Measurements from ENCODE around the gene SFXN1.
A peak's percentile ranks its signal among the peaks of the same experiment; 100 is the strongest.
"Not testable (repeated sequence)": the region's sequence is repeated elsewhere in the genome, so short reads cannot be mapped to it uniquely, and the experiment has no call there.

Gene SFXN1, protein sequence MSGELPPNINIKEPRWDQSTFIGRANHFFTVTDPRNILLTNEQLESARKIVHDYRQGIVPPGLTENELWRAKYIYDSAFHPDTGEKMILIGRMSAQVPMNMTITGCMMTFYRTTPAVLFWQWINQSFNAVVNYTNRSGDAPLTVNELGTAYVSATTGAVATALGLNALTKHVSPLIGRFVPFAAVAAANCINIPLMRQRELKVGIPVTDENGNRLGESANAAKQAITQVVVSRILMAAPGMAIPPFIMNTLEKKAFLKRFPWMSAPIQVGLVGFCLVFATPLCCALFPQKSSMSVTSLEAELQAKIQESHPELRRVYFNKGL

DNA sequence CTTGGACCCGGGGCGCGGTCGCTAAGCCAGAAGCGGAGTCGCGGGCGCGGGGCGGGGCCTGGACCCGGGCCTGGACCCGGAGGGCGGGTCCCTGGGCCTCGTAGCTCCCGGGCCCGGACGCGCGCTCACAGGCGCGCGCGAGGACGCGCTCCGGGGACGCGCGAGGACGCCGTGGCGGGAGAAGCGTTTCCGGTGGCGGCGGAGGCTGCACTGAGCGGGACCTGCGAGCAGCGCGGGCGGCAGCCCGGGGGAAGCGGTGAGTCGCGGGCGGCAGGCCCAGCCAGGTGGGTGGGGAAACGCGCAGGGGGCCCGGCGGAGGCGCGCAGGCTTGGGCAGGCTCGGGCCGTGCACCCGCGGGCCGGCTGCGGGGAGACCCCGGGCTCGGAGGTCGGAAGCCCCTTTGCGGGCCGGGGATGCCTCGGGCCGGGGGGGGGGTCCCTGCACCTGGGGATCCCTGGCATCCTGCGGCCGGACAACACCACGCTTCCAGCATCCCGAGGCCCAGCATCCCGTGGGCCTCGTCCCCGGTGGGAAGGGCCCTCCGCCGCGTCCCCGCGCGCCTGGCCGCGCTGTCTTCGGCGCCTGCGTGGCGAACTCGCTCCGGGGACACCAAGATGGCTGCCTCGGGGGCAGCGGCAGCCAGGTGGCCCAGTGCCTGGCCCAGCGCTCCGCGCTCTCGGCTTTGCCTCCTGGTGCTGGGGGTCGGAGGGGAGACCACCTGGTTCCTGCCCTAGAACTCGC, at the start of gene SFXN1:
TSS of gene SFXN1 (plus strand) at position 177 of the 741 bp plus-strand sequence. CDS start 13,544 bp downstream, outside the sequence.
- peak; percentile 39 to 73 (median 52) for DNase-seq

DNA sequence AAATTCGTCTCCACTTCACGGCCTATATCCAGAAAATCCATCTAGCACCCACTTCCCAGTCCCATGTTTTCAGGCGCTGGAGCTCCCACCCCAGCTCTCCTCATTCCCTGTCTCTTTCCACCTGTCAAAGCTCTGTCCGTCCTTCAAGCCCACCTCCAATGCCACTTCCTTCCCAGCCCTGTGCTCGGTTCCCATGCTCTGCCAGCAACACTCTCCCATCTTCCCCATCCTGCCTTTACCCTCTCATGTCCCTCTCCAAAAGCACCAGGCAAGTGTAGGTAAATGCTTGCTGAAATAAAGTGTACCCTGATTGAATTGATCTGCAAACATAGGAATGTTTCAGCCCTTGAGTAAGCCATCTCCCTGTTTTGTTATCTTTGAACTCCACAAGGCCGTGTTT, 43.6 kb upstream of the SFXN1 start:
- DNase-seq, result no peak

DNA sequence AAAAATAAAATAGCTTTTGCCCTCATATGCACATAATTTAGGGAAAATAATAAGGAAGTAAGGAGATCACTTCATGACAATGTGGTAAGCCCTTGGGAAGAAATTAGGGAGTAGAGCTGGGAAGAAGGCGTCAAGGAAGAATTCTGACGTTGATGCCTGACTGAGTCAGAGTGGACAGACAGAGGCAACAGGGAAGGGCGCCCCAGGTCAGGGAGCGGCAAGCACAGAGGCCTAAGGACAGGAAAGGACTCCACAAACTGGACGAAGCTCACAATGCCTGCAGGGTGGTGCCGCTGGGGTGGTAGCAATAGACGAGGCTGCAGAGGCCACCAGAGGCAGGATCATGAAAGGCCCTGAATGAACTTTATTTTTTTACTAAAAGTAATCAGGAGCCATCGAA, 42.0 kb upstream of the SFXN1 start:
- DNase-seq, result no peak

DNA sequence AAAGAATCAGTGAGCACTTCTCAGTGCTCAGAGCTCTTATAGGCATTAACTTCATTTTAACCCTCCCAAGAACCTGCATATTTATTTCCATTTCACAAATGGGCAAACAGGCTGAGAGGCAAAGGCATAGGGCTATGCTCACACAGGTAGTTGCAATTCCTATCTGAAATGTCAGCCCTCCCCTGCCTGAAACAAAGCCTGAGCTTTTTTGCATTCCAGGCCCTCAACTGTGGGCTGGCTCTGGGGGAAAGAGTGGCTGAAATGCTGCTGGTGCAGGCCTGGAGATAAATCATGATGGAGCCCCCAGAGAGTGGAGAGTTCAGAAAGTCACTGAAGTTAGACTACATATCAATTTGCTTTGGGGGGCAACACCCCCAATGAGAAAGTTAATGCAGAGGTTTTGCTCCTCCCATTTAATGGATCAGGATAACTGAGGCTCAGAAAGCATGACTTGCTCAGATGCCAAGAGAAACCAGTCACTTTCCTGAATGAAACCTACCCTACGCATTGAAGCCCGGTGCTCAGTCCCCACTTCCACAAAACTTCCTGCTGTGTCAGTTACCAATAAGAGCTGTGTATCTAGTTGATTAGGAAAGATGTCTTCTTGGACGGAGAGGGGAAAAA, 40.0 kb upstream of the SFXN1 start:
- no peak for DNase-seq

DNA sequence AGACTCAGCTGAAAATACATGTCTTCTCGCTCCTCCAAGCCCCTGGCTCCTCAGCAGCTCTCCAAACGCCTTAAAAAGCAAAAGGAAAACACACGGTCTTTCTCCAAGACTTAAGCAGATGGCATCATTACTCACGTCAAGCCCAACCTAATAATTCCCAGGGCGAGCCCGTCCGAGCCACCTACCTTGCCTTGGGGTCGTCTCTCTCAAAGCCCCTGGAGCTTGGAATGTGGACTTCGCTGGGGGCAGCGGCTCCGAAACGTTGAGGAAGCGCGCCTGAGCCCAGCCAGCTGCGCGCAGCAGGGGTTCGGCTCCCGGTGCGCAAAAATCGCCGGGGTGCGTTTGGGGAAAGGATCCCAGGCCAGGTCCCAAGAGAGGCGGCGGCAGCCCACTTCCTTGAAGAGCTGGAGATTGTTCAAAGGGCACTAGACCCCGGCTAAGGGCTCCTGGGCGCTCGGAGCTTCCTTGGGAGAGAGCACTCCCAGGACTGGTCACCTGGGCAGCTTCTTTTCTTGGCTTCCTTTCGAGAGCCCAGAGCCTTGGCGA, 34.8 kb upstream of the SFXN1 start:
- DNase-seq, result no peak

DNA sequence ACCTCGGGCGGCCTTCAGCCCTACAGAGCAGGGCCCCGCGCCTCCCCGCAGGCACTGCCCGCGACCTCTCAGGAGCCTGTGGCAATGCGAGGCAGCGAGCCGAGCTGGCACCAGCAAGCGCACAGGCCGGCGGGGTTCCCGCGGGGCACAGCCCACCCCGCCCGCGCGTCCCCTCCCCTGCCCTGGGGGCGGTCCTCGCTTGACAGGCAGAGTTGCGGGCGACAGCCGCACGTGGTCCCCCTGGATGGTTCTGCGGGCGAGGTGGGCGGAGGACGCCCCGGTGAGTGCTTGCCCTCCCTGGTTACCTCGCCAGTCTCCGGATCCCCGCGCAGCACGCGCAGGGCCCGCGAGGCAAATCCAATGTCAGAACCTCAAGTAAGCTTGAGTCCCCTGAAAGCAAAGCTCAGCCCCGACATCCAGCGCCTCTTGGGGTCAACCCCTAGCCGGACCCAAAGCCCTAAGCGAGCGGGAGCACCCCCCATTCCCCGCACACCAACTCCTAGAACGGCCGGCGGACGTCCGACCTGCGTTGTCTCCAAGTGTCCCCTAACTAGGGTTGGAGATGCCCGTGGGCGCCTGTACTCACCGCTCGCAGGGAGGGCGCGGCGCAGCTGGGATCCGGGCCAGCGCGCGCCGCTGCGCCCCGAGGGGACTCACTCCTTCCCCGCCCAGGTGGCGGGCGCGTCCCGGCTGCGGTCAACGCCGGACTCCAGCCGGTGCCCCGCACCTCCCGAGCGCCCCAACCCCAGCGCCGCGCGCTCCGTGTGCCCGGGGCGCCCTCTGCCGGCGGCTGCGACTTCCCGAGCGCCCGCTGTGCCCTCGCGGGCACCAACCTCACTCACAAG, 34.1 kb upstream of the SFXN1 start, which contains the start of gene DRD1:
TSS of gene DRD1 (minus strand) at position 123 of the 845 bp plus-strand sequence. CDS start 1,083 bp downstream, outside the sequence.
- peak; percentile 9 to 42 (median 19) for DNase-seq

DNA sequence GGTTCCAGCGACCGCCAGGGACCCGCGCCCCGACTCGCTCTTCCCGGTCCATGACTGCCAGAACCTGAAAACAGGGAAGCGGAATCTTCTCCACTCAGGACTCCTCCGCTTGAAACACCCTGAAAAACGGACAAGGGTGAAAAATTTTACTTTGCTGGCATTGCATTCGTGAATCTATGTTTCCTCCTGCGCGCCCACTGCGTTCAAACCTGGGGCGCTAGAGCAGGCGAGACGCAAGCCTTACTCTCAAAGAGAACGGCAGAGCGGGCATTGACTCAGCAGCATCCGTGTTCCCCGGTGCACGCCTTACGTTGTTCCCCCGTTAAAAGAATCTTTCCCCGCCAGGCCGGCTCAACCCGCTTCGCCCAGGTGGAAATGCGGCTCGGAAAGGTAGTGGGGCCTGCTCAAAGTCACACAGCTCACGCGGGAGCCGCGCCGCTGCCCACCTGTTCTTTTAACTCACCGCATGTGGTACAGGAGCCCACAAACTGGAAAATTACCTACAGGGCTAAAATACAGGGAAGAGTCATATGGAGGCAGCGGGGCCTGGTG, 33.4 kb upstream of the SFXN1 start:
- no peak for DNase-seq

DNA sequence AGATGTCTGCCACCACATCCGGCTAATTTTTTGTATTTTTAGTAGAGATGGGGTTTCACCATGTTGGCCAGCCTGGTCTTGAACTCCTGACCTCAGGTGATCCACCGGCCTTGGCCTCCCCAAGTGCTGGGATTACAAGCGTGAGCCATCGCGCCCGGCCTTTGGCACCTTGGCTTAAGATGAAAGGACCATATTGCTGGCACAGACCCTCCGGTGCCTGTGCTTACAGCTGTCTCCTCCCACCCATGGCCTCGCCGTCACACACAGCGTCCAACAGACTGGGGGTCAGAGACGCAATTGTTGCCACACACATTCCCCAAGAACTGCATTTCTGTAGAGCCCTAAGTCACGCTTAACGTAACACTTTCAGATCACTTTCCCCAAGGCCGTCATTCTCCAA, 32.0 kb upstream of the SFXN1 start:
- DNase-seq, result not testable (repeated sequence)

DNA sequence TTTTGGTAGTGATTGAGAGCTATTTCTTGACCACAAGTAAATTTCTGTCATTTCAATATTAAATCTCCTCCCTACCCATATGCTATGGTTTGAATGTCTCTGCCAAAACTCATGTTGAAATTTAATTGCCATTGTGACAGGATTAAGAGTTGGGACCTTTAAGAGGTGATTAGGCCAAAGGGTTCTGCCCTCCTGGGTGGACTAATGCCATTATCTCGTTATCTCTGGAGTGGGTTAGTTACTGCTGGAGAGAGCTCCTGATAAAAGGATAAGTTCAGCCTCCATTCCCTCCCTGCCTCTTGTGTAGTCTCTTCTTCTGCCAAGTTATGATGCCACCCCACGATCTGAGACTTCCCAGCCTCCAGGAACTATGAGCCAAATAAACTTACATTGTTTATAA, 30.8 kb upstream of the SFXN1 start:
- DNase-seq, result no peak

DNA sequence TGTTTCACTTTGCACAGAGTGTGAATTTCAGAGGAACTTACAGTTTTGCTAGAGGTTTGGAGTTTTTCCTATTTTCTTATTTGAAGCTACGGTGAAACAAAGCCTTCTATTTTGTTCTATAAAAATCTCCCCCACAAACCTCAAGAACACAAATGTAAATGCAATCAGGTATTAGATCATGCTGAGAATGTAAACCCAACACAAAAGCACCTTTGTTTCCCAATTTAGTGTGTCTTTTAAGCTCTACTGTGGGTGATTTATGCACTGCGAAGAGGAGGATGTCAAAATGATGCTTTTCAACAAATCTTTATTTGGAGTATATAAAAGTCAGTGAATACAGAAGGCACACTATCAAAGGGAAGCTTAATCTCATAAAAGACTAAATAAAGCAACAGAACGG, 30.1 kb upstream of the SFXN1 start:
- DNase-seq, result no peak

DNA sequence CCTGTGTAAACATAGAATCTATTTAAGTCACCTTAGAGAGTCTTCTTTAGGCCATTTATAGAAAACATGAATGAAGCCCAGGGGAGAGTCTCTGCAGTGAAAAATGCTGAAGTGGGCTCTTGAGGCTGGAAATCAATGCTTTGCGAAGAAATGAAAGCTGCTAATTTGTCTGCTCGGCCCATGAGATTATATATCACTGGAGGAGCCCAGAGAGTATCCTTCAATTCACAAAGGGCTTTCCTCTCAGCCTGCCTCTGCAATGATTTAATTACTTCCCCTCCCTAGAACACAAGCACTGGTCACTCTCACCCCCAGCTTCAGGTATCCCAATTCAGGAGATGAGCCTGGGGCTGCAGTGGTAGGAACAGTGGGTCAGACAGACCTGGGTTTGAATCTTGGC, 26.2 kb upstream of the SFXN1 start:
- no peak for DNase-seq

DNA sequence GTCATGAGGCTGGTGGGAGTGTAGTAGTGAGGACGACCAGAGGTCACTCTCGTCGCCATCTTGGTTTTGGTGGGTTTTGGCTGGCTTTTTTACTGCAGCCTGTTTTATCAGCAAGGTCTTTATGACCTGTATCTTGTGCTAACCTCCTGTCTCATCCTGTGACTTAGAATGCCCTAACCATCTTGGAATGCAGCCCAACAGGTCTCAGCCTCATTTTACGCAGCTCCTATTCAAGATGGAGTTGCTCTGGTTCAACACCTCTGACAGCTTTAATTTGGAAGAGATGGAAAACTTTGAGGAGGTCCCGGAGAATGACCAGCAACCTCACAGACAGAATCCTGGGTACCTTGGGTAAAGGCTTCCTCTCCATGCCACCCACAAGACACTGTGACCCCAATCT, 24.0 kb upstream of the SFXN1 start:
- not testable (repeated sequence) for DNase-seq

DNA sequence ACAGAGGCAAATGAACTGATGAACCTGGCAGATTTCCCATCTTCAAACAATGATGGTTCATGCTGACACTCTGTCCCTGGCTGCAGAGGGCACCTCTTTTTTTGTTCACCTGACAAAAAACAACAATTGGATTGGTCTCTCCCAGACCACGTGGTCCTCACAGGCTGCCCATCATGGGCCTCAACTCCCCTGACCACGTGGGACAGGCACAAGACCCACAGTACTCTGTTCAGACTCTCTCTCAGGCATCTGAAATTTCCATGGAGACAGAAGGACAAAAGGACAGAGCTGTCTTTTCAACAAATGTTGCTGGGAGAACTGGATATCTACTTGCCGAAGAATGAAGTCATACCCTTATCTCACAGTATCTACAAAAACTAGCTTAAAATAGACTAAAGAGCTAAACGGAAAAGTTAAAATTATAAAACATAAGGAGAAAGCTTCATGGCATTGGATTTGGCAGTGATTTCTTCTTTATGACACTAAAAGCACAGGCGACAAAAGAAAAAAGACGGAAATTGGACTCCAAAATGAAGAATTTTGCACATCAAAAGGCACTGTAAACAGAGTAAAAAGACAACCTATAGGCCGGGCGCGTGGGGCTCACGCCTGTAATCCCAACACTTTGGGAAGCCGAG, 22.1 kb upstream of the SFXN1 start:
- DNase-seq, result no peak

DNA sequence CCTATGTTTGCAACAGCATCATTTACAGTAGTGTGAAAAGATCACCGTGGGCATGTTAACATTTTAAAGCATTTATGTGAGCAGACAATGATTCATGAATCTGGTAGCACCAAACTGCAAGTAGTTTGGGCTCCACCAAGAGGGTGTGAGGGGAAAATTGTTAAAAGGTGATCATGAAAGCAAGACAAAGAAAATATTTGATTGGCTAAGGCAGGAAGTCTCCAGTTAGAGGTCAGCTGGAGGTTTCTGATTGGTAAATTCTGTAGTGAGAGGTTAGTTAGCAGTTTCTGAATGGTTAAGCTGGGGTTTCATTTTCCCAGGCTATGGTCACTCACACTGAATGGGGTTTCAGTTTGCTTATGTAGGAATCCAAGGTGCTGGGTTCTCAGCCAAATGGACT, 20.9 kb upstream of the SFXN1 start:
- no peak for DNase-seq

DNA sequence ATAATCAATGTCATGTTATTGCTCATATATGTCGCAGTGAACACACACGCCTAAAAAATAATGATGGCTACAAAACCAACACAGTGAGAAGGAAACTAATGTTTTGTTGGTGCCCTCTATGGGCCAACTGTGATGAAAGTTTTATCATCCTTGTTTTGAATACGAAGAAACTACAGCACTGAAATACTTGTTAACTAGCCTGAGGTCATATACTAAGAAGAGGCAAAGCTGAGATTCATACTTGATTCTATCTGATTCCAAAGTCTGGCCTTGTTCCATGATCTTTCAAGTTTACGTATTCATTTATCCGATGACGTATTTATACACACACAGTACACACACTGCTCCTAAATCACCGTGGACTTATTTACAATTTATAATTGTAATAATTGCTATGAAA, 18.2 kb upstream of the SFXN1 start:
- no peak for DNase-seq

DNA sequence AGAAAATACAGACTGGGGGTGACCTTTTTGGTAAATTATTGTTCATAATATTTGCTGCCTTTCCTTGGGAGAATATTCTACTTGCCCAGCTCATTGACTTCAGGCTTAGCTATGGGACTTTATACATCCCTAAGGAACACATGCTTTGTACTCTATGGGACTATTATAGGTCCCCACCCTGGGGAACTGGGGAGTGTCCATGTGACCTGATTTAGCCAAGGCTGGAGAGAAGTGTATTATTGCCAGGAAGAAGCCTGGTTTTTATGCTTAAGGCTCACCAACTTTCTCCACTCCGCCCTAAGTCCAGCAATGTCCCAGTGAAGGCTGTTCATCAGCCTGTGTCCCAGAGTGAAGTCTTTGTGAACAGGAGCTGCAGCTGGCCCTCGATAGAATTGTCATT, 17.8 kb upstream of the SFXN1 start:
- DNase-seq, result no peak

DNA sequence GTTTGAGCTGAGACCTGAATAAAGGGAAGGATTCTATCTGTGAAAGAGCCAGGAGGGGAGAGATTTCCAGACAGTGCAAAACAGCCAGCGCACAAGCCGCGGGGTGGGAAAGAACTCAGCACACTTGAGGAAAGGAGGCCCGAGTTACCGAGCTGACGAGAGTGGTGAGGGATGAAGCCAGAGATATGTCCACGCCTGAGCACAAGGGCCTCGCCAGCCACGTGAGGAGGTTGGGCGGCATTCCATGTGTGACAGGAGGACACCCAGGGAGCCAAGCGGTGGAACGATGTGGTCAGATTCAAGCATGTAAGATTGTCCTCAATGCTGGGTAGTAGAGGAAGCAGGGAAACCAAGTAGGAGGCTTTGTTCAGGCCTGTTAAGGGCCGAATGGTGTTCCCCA, 17.0 kb upstream of the SFXN1 start:
- no peak for DNase-seq

DNA sequence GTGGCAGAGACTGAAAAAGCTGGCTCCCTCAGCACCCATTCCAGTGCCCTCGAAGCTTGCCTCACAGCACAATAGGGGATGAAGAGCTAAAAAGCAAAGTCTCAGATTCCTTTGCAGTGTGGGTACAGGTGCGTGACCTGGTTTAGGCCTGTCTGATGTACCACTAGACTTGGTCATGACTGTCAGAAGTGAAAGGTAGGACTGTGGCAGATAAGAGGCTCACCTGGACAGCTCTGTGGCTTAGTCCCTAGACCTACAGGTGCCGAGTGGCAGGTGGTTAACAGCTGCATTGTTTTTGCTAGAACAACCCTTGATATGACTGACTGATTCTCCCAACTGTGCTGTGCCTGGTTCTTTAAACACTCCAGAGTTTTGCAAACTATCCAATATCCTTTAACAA, 14.7 kb upstream of the SFXN1 start:
- no peak for DNase-seq

DNA sequence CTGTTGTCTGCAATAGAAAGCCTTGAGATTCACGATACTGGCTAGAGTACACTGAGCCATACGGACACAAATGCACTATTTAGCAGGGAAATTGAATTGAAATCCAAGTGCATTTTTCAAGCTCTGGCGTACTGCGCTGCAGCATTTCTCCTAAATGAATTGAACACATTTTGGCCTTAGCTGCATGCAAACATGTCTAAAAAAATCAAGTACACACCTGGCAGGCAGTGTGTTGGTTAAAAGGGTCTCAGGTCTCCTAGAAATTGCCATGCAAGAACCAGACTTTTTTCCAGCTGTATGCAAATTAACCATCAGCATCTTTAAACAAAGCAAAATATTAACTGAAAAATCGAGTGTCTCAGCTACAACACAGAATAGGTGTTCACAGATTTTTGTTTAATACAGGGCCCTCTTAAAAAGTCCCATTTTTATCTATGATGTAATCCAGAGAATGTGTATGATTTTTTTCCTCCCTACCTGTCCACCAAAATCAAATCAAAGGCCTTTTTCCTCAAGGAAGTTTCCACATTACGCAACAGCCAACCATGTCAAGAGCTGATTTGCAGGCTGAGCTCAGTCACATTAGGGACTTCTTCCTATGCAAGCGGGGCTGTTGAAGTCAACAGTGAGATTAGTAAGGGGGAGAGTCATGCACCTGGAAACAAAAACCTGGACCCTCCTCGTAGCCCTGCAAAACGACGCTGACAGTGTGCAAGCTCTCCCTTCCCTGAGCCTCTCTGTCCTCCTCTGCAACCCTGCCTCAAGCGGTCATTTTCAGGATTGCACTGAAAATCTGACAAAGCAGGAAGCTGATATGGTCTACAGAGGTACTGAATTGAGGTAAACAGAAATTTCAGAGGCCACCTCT, 14.1 kb upstream of the SFXN1 start:
- DNase-seq, result peak; percentile 7 to 37 (median 22)

DNA sequence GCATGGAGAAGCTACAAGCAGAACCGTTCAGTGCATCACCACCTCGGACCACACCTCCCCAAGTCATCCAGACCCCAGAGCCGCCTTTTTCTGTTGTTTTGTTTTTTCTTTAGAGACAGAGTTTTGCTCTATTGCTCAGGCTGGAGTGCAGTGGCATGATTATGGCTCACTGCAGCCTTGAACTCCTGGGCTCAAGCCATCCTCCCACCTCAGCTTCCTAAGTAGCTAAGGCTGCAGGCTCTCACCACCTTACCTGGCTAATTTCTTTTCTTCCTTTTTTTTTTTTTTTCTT, 13.5 kb upstream of the SFXN1 start:
- DNase-seq, result no peak

DNA sequence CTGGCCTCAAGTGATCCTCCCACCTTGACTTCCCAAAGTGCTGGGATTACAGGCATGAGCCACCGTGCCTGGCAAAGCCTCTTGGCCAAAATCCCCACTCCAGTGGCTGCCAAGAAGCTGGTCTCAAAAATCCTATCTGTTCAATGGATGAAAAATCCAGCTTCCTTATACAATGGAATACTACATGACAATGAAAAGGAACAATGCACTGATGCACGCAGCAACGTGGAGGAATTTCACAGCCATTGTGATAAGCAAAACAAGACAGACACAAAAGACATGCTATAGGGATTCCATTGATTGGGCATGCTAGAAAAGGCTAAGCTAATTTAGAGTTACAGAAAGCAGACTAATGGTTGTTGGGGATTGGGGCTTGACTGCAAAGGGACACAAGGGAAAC, 13.1 kb upstream of the SFXN1 start:
- DNase-seq, result no peak

All from activated naive CD4-positive, alpha-beta T cell (primary cell).